Adrenal gland (tissue), 12 donors: Measurements from ENCODE around the gene ADIRF. TPM values are rescaled to one million over a fixed set of nuclear protein-coding genes. Genes with fewer than 3 reads are reported as not detected.
"Not testable (repeated sequence)": the region's sequence is repeated elsewhere in the genome, so short reads cannot be mapped to it uniquely, and the experiment has no call there.

ENCODE experiments used
- DNase-seq, 7 donors: peaks; one replicate each; pipeline ENCODE4 v3.0.0-alpha.2; 2019 to 2020
- H3K27ac ChIP-seq, 5 donors: fragments of 200-600 bp; sonication (generic) in 4 of 5; 1 replicate in 3 of 5; 2 replicates in 2 of 5; pipeline versions ENCODE4 v1.5.1 to v1.8.0; 2016 to 2020; ENCODE audit warnings: mild to moderate bottlenecking in 1 of 5
- H3K27me3 ChIP-seq: fragments of 200-600 bp; 2 replicates; pipeline ENCODE4 v1.8.0; 2021
- H3K36me3 ChIP-seq, 2 donors: fragments of 200-600 bp; replicated peaks in 1 of 2; 1 replicate in 1 of 2; 2 replicates in 1 of 2; pipeline versions ENCODE4 v1.5.1 to v1.8.0; 2018 to 2022
- H3K4me1 ChIP-seq, 2 donors: fragments of 200-600 bp; replicated peaks in 1 of 2; 1 replicate in 1 of 2; 2 replicates in 1 of 2; pipeline versions ENCODE4 v1.5.1 to v1.8.0; 2018 to 2021
- H3K4me3 ChIP-seq, 4 donors: fragments of 200-600 bp; sonication (generic) in 3 of 4; one replicate each; pipeline ENCODE4 v1.5.1; 2016 to 2018
- H3K9me3 ChIP-seq, 3 donors: fragments of 200-600 bp; sonication (generic) in 1 of 3; replicated peaks in 1 of 3; 1 replicate in 2 of 3; 2 replicates in 1 of 3; pipeline versions ENCODE4 v1.5.1 to v1.8.0; 2016 to 2021
- CTCF ChIP-seq, 6 experiments: fragments of 450-650 bp in 4 of 6; fragments of 200-600 bp in 2 of 6; sonication (generic) in 1 of 6; IDR thresholded peaks; 1 replicate in 5 of 6; 2 replicates in 1 of 6; pipeline versions ENCODE4 v1.5.1 to v1.8.0; 2016 to 2021; ENCODE audit warnings: antibody characterized with exemption in 6 of 6, mild to moderate bottlenecking in 2 of 6, moderate library complexity in 1 of 6
- POLR2A ChIP-seq, 2 donors: fragments of 450-650 bp; IDR thresholded peaks; one replicate each; pipeline ENCODE4 v1.6.1; 2017; ENCODE audit warnings: antibody characterized with exemption in 2 of 2, mild to moderate bottlenecking in 2 of 2, moderate library complexity in 1 of 2
- WGBS, 4 donors: extraction: QIAGEN DNeasy Blood & Tissue Kit in 2 of 4; methylation state at CpG; one replicate each; pipeline versions ENCODE4 v1.1.5 to v1.1.7; 2013 to 2017; 5-methylcytosine and 5-hydroxymethylcytosine counted together
- intact Hi-C, 2 donors: fragments of 100-400 bp; cut with DNase I; formaldehyde crosslinking; loops; one replicate each; pipeline versions ENCODE4 v1.14.1 to v1.15.0; 2022 to 2023
- polyA plus RNA-seq, 3 donors: library from polyadenylated mRNA; stranded (reverse); fragments of 200-250 nt in 2 of 3; fragments of 350-450 nt in 1 of 3; fragmentation: Illumina TruSeq in 1 of 3; extraction: RNeasy Lipid Tissue Mini Kit (QIAGEN cat#74804) in 1 of 3; gene quantifications; one replicate each; pipeline ENCODE4 v1.2.3, GENCODE V29; 2013 to 2014
- total RNA-seq, 9 donors: library from RNA; depleted of rRNA in 4 of 9; stranded (reverse); fragments of >200 nt in 4 of 9; fragments of 120-200 nt in 1 of 9; fragmentation: NEBNext Ultra II Directional in 1 of 9; extraction: Animal tissue kit (Norgen Biotek cat#: 25700) in 1 of 9; gene quantifications; one replicate each; pipeline versions ENCODE4 v1.1.0 to v1.2.4, GENCODE V29; 2013 to 2023
- donor health status: healthy with polysubstance abuse.
- donor health status: Bipolar disorder and iron deficiency.
- donor health status: DM: yes; HTN: yes; CAD: no.
- donor health status: DM: no; HTN: no; CAD: no.
- donor health status: DM: no; HTN: no; CAD: no.
- donor health status: DM: yes; HTN: yes; CAD: no.

The ADIRF gene
- total and polyA plus RNA-seq, 12 donors, result 3.3 to 592 (median 22.6) TPM

- H3K27ac ChIP-seq, result peak overlapping the region in 1 of 5 donors; percentile 32
- peaks cover 3% of the 10 kb centered on the region in 2 donors for H3K4me1 ChIP-seq
- no peak overlapping the region for H3K4me3 ChIP-seq
- no peaks in the 10 kb centered on the region for H3K27me3 ChIP-seq
- no peaks in the 10 kb centered on the region for H3K9me3 ChIP-seq
- WGBS, 4 donors, result 41 to 60% (median 52%) methylated on average over 1 of the region's 1 CpG
- H3K36me3 ChIP-seq, result peaks cover 0 to 15% of the 10 kb centered on the region in 2 donors
- intact Hi-C loops, result no loop called here
- no peak for DNase-seq
- TF ChIP-seq CTCF (IDR thresholded peaks at IDR 0.05), result no peak
- no peak for TF ChIP-seq POLR2A (IDR thresholded peaks at IDR 0.05)
Observed at GRCh38 chr10:86931872-86932271, 36.4 kb upstream of the ADIRF start.

GRCh38 chr10:86932674-86933073 lies 35.6 kb upstream of the ADIRF start:
- Histone ChIP-seq H3K4me1 (peaks cover 7 to 10% of the 10 kb centered on the region in 2 donors), H3K27ac (no peak overlapping the region)

DNA sequence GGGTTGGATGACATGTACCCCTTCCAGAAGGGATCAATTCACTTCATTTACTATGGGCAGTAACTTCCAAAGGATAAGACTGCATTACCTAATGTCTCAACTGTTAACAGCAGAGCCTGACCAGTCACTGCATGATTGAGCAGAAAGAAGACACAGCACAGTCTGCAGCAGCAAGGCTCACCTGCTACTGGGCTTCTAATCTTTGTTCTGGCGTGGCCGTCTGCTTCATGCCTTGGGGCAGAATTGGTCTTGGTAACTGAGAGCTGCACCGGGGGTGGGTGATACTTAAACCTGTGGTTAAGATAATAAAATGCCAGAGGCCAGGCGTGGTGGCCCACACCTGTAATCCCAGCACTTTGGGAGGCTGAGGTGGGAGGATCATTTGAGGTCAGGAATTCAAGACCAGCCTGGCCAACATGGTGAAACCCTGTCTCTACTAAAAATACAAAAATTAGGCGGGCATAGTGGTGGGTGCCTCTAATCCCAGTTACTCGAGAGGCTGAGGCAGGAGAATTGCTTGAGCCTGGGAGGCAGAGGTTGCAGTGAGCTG lies 34.0 kb upstream of the ADIRF start:
- H3K27me3 ChIP-seq, H3K27ac ChIP-seq, intact Hi-C loops, H3K4me3 ChIP-seq, H3K9me3 ChIP-seq: not testable (repeated sequence)
- Histone ChIP-seq H3K36me3 (peaks cover 0 to 14% of the 10 kb centered on the region in 2 donors), H3K4me1 (peaks cover 7 to 16% of the 10 kb centered on the region in 2 donors)
- DNase-seq, result peak in 1 of 7 donors; percentile 46
- WGBS, 4 donors, result 92 to 95% (median 93%) methylated on average over 5 to 6 of the region's 6 CpGs

More at GRCh38 chr10:86932674-86933073, 35.6 kb upstream of the ADIRF start:
- Histone ChIP-seq H3K27me3 (no peaks in the 10 kb centered on the region), H3K9me3 (no peaks in the 10 kb centered on the region), H3K36me3 (peaks cover 0 to 15% of the 10 kb centered on the region in 2 donors), H3K4me3 (no peak overlapping the region)
- intact Hi-C loops, result no loop called here
- WGBS, 4 donors, result 76 to 98% (median 93%) methylated on average over 2 of the region's 2 CpGs
- TF ChIP-seq CTCF (IDR thresholded peaks at IDR 0.05) (no peak), POLR2A (IDR thresholded peaks at IDR 0.05) (no peak)
- no peak for DNase-seq

- no peaks in the 10 kb centered on the region for H3K9me3 ChIP-seq
- H3K27ac ChIP-seq, result peak overlapping the region in 3 of 5 donors; percentile 55 to 65 (median 64)
- H3K4me1 ChIP-seq, result peaks cover 7 to 17% of the 10 kb centered on the region in 2 donors
- intact Hi-C loops, result no loop called here
- H3K36me3 ChIP-seq, result no peaks in the 10 kb centered on the region
- WGBS, 4 donors, result 54 to 65% (median 56%) methylated on average over 9 to 13 of the region's 13 CpGs
- peak in 5 of 7 donors; percentile 44 to 63 (median 58) for DNase-seq
- TF ChIP-seq CTCF (IDR thresholded peaks at IDR 0.05) (no peak), POLR2A (IDR thresholded peaks at IDR 0.05) (no peak)
- peak overlapping the region in 1 of 4 donors; percentile 13 for H3K4me3 ChIP-seq
- no peaks in the 10 kb centered on the region for H3K27me3 ChIP-seq
Observed at GRCh38 chr10:86936661-86937501, 31.4 kb upstream of the ADIRF start.
